RWPE2 (cell line): ENCODE measurements around the gene SLC2A6.

Experiments
- ATAC-seq: fragments of 200-7000 bp; cut with Tn5 transposase; 3 replicates; pipeline ENCODE4 v1.9.1; 2021; ENCODE audit warnings: low read depth
- DNase-seq: peaks from one replicate; pipeline ENCODE4 v3.0.0-alpha.2; 2020; ENCODE audit warnings: low spot score
- H3K27ac ChIP-seq: fragments of 450-650 bp; 2 replicates; pipeline ENCODE4 v1.5.1; 2017; ENCODE audit warnings: mild to moderate bottlenecking; ENCODE audit not compliant: poor library complexity, severe bottlenecking
- H3K27me3 ChIP-seq: fragments of 250-450 bp; sonication (Bioruptor Pico); 2 replicates; pipeline ENCODE4 v1.5.1; 2021; ENCODE audit warnings: mild to moderate bottlenecking, moderate library complexity; ENCODE audit not compliant: insufficient read depth, poor library complexity, severe bottlenecking
- H3K36me3 ChIP-seq: fragments of 250-450 bp; sonication (Bioruptor Pico); 2 replicates; pipeline ENCODE4 v1.5.1; 2020; ENCODE audit warnings: low read depth, mild to moderate bottlenecking, moderate library complexity
- H3K4me1 ChIP-seq: fragments of 250-450 bp; sonication (Bioruptor Pico); 2 replicates; pipeline ENCODE4 v1.5.1; 2021; ENCODE audit warnings: mild to moderate bottlenecking, moderate library complexity; ENCODE audit not compliant: insufficient read depth, poor library complexity, severe bottlenecking
- H3K4me3 ChIP-seq: fragments of 250-450 bp; sonication (Bioruptor Pico); 2 replicates; pipeline ENCODE4 v1.5.1; 2021; ENCODE audit warnings: mild to moderate bottlenecking, moderate library complexity; ENCODE audit not compliant: severe bottlenecking
- H3K9me3 ChIP-seq: fragments of 250-450 bp; sonication (Bioruptor Pico); 2 replicates; pipeline ENCODE4 v1.5.1; 2021; ENCODE audit warnings: mild to moderate bottlenecking, moderate library complexity; ENCODE audit not compliant: severe bottlenecking
- TF ChIP-seq, protein P1 (sequence below): fragments of 450-650 bp; IDR thresholded peaks from one replicate; pipeline ENCODE4 v1.5.1; 2017; ENCODE audit warnings: mild to moderate bottlenecking, moderate library complexity; ENCODE audit not compliant: poor library complexity, severe bottlenecking

The SLC2A6 gene

DNA sequence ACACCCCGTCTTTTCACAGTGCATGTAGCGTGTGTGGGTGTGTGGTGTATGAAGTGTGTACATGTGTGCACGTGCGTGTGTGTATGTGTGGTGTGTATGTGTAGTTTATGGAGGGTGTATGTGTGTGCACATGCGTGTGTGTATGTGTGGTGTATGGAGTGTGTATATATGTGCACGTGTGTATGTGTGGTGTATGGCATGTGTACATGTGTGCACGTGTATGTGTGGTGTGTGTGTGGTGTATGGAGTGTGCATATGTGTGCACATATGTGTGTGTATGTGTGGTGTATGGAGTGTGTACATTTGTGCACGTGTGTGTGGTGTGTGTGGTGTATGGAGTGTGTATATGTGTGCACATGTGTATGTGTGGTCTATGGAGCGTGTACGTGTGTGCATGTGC lies 32.7 kb upstream of the SLC2A6 start:
- Histone ChIP-seq H3K9me3 (no peaks in the 10 kb centered on the region), H3K27ac (no peak overlapping the region), H3K4me1 (peaks cover 4% of the 10 kb centered on the region), H3K4me3 (no peak overlapping the region), H3K27me3 (no peaks in the 10 kb centered on the region), H3K36me3 (no peaks in the 10 kb centered on the region)
- no peak for ATAC-seq
- TF ChIP-seq, protein P1, sequence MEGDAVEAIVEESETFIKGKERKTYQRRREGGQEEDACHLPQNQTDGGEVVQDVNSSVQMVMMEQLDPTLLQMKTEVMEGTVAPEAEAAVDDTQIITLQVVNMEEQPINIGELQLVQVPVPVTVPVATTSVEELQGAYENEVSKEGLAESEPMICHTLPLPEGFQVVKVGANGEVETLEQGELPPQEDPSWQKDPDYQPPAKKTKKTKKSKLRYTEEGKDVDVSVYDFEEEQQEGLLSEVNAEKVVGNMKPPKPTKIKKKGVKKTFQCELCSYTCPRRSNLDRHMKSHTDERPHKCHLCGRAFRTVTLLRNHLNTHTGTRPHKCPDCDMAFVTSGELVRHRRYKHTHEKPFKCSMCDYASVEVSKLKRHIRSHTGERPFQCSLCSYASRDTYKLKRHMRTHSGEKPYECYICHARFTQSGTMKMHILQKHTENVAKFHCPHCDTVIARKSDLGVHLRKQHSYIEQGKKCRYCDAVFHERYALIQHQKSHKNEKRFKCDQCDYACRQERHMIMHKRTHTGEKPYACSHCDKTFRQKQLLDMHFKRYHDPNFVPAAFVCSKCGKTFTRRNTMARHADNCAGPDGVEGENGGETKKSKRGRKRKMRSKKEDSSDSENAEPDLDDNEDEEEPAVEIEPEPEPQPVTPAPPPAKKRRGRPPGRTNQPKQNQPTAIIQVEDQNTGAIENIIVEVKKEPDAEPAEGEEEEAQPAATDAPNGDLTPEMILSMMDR, result no peak
- DNase-seq, result no peak

DNA sequence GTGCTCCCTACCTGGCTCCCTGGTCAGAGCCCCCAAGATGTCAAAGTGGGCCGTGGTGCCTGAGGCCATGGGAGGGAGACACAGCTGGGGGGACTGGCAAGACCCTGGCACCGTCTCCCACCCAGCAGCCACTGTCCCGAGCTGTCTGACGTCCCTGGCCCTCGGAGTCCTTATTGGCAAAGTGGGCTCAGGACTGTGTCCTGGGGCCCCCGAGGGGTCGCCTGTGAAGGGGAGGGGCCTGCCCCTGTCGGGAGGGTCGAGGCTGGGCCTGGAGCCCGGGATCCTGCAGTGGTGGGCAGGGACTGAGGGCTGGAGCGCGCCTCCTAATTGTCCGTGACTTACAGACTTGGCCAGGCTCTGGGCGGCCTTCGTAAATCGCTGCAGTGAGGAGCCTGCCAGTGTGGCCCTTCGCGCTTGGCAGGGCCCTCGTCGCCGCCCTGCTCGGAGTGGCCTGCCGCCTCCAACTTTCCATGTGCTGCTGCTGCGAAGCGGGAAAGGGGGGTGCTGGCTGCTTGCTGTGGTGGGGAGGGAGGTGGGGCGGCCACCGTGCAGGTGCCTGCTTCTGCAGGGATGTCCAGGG lies 32.1 kb upstream of the SLC2A6 start:
- ATAC-seq, result no peak
- TF ChIP-seq, protein P1, result no peak
- DNase-seq, result no peak

DNA sequence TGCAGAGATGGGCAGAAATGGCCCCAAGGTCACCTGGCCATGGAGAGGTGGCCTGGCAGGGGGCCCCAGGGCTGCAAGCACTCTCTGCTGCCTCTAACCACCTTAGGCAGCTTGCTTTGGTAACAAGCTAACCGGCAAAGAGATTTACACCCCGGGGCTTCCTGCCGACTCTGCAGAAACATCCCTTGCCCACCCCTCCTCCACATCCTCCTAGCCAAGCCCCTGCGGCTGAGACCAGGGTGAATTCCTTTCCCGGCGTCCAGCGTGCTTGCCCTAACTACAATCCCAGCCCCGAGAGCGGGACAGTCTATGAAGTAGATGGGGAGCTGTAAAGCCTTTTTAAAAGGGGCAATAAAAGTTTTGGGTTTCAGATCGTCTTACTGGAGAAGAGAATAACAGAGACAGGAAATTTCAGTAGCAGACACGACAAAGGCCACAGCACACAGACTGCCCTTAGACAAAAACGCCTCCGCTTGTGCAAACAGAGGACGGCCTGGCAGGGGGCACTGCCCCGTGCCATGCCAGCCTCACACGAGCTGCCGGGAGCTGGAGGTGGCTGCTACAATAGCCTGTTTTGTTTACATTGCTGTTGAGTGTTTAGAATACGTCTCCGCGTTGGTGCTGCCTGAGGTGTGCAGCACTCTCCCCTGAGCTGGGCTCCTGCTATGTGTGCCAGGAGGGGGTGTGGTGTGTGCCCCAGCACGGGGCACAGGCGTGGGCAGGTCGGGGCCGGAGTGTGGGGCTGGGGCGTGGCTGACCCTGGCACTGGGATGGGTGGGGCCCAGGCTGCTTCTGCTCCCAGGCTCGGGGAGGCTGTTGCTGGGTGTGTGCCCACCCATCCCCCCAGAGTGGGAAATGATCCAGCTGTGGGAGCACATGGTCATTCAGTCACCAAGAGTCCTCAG lies 30.5 kb upstream of the SLC2A6 start:
- Histone ChIP-seq H3K27ac (no peak overlapping the region), H3K4me1 (peaks cover 4% of the 10 kb centered on the region), H3K36me3 (no peaks in the 10 kb centered on the region), H3K9me3 (no peaks in the 10 kb centered on the region), H3K4me3 (no peak overlapping the region), H3K27me3 (no peaks in the 10 kb centered on the region)
- ATAC-seq (peak; percentile 69), DNase-seq (no peak)
- TF ChIP-seq, protein P1, result no peak

More for the DNA sequence above, 32.1 kb upstream of the SLC2A6 start:
- Histone ChIP-seq H3K4me3 (no peak overlapping the region), H3K27ac (no peak overlapping the region), H3K9me3 (no peaks in the 10 kb centered on the region), H3K36me3 (no peaks in the 10 kb centered on the region), H3K4me1 (peaks cover 4% of the 10 kb centered on the region), H3K27me3 (no peaks in the 10 kb centered on the region)

DNA sequence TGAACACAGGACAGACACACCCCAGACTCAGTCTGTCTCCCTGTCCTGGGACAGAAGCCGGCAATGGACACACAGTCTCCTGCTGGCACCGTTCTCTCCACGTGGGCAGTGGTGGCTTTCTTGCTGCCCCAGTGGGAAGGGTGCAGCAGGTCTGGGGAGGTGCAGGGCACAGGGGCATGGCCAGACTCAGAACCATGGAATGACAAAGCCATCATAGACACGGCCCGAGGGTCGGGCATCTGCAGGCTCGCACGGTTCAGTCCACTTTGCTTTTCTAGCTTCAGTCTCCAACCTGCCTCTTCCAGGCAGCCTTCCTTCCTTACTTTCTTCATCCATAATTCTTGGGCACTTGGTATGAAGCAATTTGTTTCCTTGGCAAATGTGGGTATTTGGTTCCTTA lies 29.1 kb upstream of the SLC2A6 start:
- Histone ChIP-seq H3K4me3 (no peak overlapping the region), H3K4me1 (peaks cover 4% of the 10 kb centered on the region), H3K27ac (no peak overlapping the region), H3K27me3 (no peaks in the 10 kb centered on the region), H3K9me3 (no peaks in the 10 kb centered on the region), H3K36me3 (no peaks in the 10 kb centered on the region)
- no peak for DNase-seq
- ATAC-seq, result no peak
- TF ChIP-seq, protein P1, result no peak
